HepG2 (cell line): ENCODE measurements around the gene CCDC17. TPM values are rescaled to one million over a fixed set of nuclear protein-coding genes. Genes with fewer than 3 reads are reported as not detected.
A peak's percentile ranks its signal among the peaks of the same experiment; 100 is the strongest.

Experiments used
- BCL3 ChIP-seq: sonication (generic); formaldehyde crosslinking; IDR thresholded peaks from 2 replicates; pipeline ENCODE4 v1.5.1; 2020; ENCODE audit warnings: mild to moderate bottlenecking, missing genetic modification reagents, moderate library complexity
- CENPT ChIP-seq: sonication (generic); formaldehyde crosslinking; IDR thresholded peaks from 2 replicates; pipeline ENCODE4 v1.8.0; 2022; ENCODE audit warnings: low read depth, mild to moderate bottlenecking, moderate library complexity, missing genetic modification reagents
- CREM ChIP-seq, 2 experiments: sonication (generic) in 1 of 2; formaldehyde crosslinking in 1 of 2; IDR thresholded peaks; 2 replicates each; pipeline versions ENCODE4 v1.4.0 to v1.6.1; 2016 to 2020; ENCODE audit warnings: antibody characterized with exemption in 1 of 2, mild to moderate bottlenecking in 1 of 2, missing genetic modification reagents in 1 of 2
- FOXM1 ChIP-seq: sonication (generic); formaldehyde crosslinking; IDR thresholded peaks from 2 replicates; pipeline ENCODE4 v1.5.0; 2020; ENCODE audit warnings: missing genetic modification reagents
- KLF13 ChIP-seq: sonication (generic); formaldehyde crosslinking; IDR thresholded peaks from 2 replicates; pipeline ENCODE4 v1.4.0; 2020; ENCODE audit warnings: mild to moderate bottlenecking, missing genetic modification reagents
- MAX ChIP-seq: IDR thresholded peaks from 2 replicates; pipeline ENCODE4 v1.6.1; 2012; ENCODE audit warnings: inconsistent platforms
- POLR2AphosphoS2 ChIP-seq: IDR thresholded peaks from 2 replicates; pipeline ENCODE4 v1.6.1; 2011; ENCODE audit warnings: low read depth, low read length, improper control_type of control experiment
- TGIF2 ChIP-seq: IDR thresholded peaks from 2 replicates; pipeline ENCODE4 v1.6.1; 2016; ENCODE audit warnings: control low read depth, missing compliant biosample characterization
- ZNF484 ChIP-seq: sonication (generic); formaldehyde crosslinking; IDR thresholded peaks from 2 replicates; pipeline ENCODE4 v1.5.1; 2020; ENCODE audit warnings: mild to moderate bottlenecking, low read depth, missing genetic modification reagents, borderline replicate concordance
- ZNF737 ChIP-seq: sonication (generic); formaldehyde crosslinking; IDR thresholded peaks from 2 replicates; pipeline ENCODE4 v1.5.0; 2020; ENCODE audit warnings: missing genetic modification reagents, mild to moderate bottlenecking, borderline replicate concordance
- polyA plus RNA-seq, 8 experiments: library from polyadenylated mRNA; depleted of rRNA in 3 of 8; stranded (reverse) in 7 of 8; unstranded in 1 of 8; fragments of >200 nt; fragmentation: Illumina TruSeq in 4 of 8; extraction: Trizol in 4 of 8; gene quantifications; 2 replicates each; pipeline versions ENCODE4 v1.2.1 to v1.2.3, GENCODE V29; 2011 to 2016; ENCODE audit warnings: low read depth in 4 of 8, missing spikeins in 1 of 8, mixed read lengths in 1 of 8; ENCODE audit not compliant: insufficient read depth in 1 of 8
- total RNA-seq, 5 experiments: library from RNA; depleted of rRNA; stranded (reverse); fragments of >200 nt; fragmentation: Illumina TruSeq; extraction: Trizol; gene quantifications; 2 replicates each; pipeline ENCODE4 v1.2.3, GENCODE V29; 2016; ENCODE audit warnings: low read depth in 1 of 5
- TF ChIP-seq, protein P1 (sequence below): sonication (generic); formaldehyde crosslinking; IDR thresholded peaks from 2 replicates; pipeline ENCODE4 v1.4.0; 2020; ENCODE audit warnings: missing genetic modification reagents
- TF ChIP-seq, protein P2 (sequence below), 2 experiments: sonication (generic) in 1 of 2; formaldehyde crosslinking in 1 of 2; IDR thresholded peaks; 2 replicates each; pipeline versions ENCODE4 v1.6.1 to v1.9.0; 2014 to 2022; ENCODE audit warnings: antibody characterized with exemption in 1 of 2, borderline replicate concordance in 1 of 2, inconsistent platforms in 1 of 2, low read depth in 1 of 2, missing genetic modification reagents in 1 of 2
- TF ChIP-seq, protein P3 (sequence below), 2 experiments: IDR thresholded peaks; 2 replicates each; pipeline ENCODE4 v1.6.1; 2011 to 2012; ENCODE audit warnings: low read length in 2 of 2, borderline replicate concordance in 1 of 2, low read depth in 1 of 2, mild to moderate bottlenecking in 1 of 2, moderate library complexity in 1 of 2

The CCDC17 gene
- total and polyA plus RNA-seq, 2 of the 13 experiments (the other 11 are each of a cell fraction or from before 2014, with no cell fraction given) = 1.5 to 3.3 TPM

- TF ChIP-seq, protein P1, sequence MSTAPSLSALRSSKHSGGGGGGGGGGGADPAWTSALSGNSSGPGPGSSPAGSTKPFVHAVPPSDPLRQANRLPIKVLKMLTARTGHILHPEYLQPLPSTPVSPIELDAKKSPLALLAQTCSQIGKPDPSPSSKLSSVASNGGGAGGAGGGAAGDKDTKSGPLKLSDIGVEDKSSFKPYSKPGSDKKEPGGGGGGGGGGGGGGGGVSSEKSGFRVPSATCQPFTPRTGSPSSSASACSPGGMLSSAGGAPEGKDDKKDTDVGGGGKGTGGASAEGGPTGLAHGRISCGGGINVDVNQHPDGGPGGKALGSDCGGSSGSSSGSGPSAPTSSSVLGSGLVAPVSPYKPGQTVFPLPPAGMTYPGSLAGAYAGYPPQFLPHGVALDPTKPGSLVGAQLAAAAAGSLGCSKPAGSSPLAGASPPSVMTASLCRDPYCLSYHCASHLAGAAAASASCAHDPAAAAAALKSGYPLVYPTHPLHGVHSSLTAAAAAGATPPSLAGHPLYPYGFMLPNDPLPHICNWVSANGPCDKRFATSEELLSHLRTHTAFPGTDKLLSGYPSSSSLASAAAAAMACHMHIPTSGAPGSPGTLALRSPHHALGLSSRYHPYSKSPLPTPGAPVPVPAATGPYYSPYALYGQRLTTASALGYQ (CRISPR knock-in tag) = peak; percentile 56; the same call in 1 of the 2 replicates
- TF ChIP-seq, protein P2, sequence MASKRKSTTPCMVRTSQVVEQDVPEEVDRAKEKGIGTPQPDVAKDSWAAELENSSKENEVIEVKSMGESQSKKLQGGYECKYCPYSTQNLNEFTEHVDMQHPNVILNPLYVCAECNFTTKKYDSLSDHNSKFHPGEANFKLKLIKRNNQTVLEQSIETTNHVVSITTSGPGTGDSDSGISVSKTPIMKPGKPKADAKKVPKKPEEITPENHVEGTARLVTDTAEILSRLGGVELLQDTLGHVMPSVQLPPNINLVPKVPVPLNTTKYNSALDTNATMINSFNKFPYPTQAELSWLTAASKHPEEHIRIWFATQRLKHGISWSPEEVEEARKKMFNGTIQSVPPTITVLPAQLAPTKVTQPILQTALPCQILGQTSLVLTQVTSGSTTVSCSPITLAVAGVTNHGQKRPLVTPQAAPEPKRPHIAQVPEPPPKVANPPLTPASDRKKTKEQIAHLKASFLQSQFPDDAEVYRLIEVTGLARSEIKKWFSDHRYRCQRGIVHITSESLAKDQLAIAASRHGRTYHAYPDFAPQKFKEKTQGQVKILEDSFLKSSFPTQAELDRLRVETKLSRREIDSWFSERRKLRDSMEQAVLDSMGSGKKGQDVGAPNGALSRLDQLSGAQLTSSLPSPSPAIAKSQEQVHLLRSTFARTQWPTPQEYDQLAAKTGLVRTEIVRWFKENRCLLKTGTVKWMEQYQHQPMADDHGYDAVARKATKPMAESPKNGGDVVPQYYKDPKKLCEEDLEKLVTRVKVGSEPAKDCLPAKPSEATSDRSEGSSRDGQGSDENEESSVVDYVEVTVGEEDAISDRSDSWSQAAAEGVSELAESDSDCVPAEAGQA (IDR thresholded peaks at IDR 0.05; ENCODE audit: low read depth) = peak; percentile 67; the same call in 1 of the 2 replicates
- TF ChIP-seq, protein P2 (CRISPR knock-in tag; IDR thresholded peaks at IDR 0.05; ENCODE audit: borderline replicate concordance) = no peak; the same call in 1 of the 2 replicates
- TF ChIP-seq TGIF2 (peak; percentile 8; the same call in 1 of the 2 replicates), ZNF737 (CRISPR knock-in tag) (0 out of 2 replicates have a peak, but pooled peaks have one; percentile 37), ZNF484 (CRISPR knock-in tag) (no peak), FOXM1 (no peak), POLR2AphosphoS2 (peak; percentile 88), MAX (peak; percentile 65; the same call in 1 of the 2 replicates), KLF13 (CRISPR knock-in tag) (0 out of 2 replicates have a peak, but pooled peaks have one; percentile 49), BCL3 (CRISPR knock-in tag) (no peak), CENPT (CRISPR knock-in tag) (no peak; the same call in 1 of the 2 replicates), CREM (IDR thresholded peaks at IDR 0.05) (peak; percentile 61; the same call in 1 of the 2 replicates), CREM (CRISPR knock-in tag; IDR thresholded peaks at IDR 0.05) (no peak)
- TF ChIP-seq, protein P3, sequence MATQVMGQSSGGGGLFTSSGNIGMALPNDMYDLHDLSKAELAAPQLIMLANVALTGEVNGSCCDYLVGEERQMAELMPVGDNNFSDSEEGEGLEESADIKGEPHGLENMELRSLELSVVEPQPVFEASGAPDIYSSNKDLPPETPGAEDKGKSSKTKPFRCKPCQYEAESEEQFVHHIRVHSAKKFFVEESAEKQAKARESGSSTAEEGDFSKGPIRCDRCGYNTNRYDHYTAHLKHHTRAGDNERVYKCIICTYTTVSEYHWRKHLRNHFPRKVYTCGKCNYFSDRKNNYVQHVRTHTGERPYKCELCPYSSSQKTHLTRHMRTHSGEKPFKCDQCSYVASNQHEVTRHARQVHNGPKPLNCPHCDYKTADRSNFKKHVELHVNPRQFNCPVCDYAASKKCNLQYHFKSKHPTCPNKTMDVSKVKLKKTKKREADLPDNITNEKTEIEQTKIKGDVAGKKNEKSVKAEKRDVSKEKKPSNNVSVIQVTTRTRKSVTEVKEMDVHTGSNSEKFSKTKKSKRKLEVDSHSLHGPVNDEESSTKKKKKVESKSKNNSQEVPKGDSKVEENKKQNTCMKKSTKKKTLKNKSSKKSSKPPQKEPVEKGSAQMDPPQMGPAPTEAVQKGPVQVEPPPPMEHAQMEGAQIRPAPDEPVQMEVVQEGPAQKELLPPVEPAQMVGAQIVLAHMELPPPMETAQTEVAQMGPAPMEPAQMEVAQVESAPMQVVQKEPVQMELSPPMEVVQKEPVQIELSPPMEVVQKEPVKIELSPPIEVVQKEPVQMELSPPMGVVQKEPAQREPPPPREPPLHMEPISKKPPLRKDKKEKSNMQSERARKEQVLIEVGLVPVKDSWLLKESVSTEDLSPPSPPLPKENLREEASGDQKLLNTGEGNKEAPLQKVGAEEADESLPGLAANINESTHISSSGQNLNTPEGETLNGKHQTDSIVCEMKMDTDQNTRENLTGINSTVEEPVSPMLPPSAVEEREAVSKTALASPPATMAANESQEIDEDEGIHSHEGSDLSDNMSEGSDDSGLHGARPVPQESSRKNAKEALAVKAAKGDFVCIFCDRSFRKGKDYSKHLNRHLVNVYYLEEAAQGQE (IDR thresholded peaks at IDR 0.05; ENCODE audit: borderline replicate concordance in 1 of 2, low read depth in 1 of 2, low read length in 2 of 2) = peak in 1 of 2 experiments; percentile 39; a peak in 1 of 4 replicates
These were observed 40.0 kb downstream of the CCDC17 start, which contains the start of gene NASP (continued) for GRCh38 chr1:45583666-45584350.
